Nephron (organoid): ENCODE measurements around the gene PTGES3L.

Experiments used
- H3K27ac Mint-ChIP-seq, 3 experiments: 2 replicates each; pipeline ENCODE4 v1.8.0; 2020; ENCODE audit warnings: mixed read lengths in 3 of 3, mild to moderate bottlenecking in 2 of 3, moderate library complexity in 1 of 3
- H3K27me3 Mint-ChIP-seq: 2 replicates; pipeline ENCODE4 v1.8.0; 2021; ENCODE audit warnings: low read depth, mild to moderate bottlenecking, moderate library complexity, mixed read lengths
- H3K36me3 Mint-ChIP-seq: 2 replicates; pipeline ENCODE4 v1.8.0; 2020; ENCODE audit warnings: low read depth, mixed read lengths
- H3K4me1 Mint-ChIP-seq: 2 replicates; pipeline ENCODE4 v1.8.0; 2020; ENCODE audit warnings: mixed read lengths
- H3K4me3 Mint-ChIP-seq, 3 experiments: 2 replicates each; pipeline ENCODE4 v1.8.0; 2020; ENCODE audit warnings: mild to moderate bottlenecking in 3 of 3, mixed read lengths in 3 of 3, moderate library complexity in 2 of 3
- H3K9me3 Mint-ChIP-seq: 2 replicates; pipeline ENCODE4 v1.8.0; 2020; ENCODE audit warnings: mixed read lengths
- TF ChIP-seq, protein P1 (sequence below), 3 experiments: fragments of 200-600 bp; sonication (generic); IDR thresholded peaks; one replicate each; pipeline ENCODE4 v1.5.0; 2021; ENCODE audit warnings: antibody characterized with exemption in 3 of 3; ENCODE audit not compliant: unreplicated experiment in 3 of 3

PTGES3L gene

DNA sequence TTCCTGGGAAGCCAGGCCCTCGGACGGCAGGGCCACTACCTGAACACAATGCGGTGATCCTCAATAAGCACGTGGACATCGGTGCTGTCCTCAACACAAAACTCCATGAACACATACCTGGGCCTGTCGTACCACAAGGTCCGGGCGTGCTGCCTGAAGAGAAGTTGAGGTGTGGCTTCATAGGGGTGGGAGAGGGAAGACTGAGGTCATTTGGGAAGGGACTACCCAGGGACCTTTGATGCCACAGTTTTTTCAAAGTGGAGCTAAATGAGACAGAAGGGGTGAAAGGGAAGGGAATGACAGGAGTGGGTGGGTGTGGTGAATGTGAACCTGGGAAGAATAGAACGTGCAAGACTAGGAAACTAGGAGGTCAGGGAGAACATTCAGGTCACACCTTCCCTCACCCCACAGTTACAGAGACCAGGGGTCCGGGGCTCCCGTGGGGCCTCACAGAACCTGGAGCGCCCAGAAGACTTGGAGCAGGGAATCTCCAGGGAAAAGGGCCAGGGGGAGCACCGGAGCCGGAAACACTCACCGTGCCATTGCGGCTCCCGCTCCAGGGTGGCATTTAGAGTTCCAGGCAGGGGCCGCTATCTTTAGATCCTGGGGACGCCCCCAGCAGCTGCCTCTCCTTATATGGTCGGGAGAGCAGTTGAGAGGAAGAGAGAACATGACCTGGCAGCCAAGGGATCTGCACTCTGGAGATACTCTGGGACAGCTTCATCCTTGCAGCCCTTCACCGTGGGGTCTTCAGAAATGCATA, at the start of gene PTGES3L:
Gene PTGES3L, minus strand, starts transcription at position 570 of the 763 bp plus-strand sequence. Its CDS starts 27 bp downstream, at position 543.
- H3K27ac Mint-ChIP-seq: peak within 1 kb of the TSS; percentile 78 to 89 (median 83)
- no peaks in the 10 kb centered on the region for H3K27me3 Mint-ChIP-seq
- H3K4me3 Mint-ChIP-seq: peak within 1 kb of the TSS; percentile 95 to 98 (median 97)
- no peaks in the 10 kb centered on the region for H3K9me3 Mint-ChIP-seq
- H3K4me1 Mint-ChIP-seq: peaks cover 25% of the 10 kb centered on the region
- TF ChIP-seq, protein P1, sequence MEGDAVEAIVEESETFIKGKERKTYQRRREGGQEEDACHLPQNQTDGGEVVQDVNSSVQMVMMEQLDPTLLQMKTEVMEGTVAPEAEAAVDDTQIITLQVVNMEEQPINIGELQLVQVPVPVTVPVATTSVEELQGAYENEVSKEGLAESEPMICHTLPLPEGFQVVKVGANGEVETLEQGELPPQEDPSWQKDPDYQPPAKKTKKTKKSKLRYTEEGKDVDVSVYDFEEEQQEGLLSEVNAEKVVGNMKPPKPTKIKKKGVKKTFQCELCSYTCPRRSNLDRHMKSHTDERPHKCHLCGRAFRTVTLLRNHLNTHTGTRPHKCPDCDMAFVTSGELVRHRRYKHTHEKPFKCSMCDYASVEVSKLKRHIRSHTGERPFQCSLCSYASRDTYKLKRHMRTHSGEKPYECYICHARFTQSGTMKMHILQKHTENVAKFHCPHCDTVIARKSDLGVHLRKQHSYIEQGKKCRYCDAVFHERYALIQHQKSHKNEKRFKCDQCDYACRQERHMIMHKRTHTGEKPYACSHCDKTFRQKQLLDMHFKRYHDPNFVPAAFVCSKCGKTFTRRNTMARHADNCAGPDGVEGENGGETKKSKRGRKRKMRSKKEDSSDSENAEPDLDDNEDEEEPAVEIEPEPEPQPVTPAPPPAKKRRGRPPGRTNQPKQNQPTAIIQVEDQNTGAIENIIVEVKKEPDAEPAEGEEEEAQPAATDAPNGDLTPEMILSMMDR (IDR thresholded peaks at IDR 0.05; ENCODE audit: unreplicated experiment in 3 of 3): no peak
- H3K36me3 Mint-ChIP-seq: peaks cover 8% of the 10 kb centered on the region

DNA sequence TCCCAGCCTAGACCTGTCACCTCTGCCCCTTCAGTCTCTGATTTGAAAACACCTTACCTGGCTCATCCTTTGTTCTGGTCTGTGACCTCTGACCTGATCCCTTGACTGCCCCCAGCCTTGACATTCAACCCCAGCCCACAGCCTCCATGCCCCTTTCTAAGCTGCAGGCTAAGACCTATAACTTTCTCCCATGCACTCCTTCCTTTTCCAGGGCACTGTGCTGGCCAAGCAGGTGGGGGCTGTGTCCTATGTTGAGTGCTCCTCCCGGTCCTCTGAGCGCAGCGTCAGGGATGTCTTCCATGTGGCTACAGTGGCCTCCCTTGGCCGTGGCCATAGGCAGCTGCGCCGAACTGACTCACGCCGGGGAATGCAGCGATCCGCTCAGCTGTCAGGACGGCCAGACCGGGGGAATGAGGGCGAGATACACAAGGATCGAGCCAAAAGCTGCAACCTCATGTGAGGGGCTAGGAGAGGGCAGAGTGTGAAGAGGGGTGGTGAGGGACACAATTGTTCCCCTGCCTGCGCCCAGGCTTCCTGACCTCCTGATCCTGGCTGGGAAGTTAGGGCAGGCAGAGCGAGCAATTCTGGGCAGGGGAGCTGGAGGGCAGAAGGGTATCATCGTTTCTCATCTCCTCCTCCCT, 48.5 kb upstream of the PTGES3L start:
- Mint-ChIP-seq H3K4me3 (peak overlapping the region in 1 of 3 experiments; percentile 21), H3K36me3 (no peaks in the 10 kb centered on the region), H3K4me1 (peaks cover 36% of the 10 kb centered on the region), H3K27ac (peak overlapping the region in 1 of 3 experiments; percentile 10), H3K27me3 (no peaks in the 10 kb centered on the region), H3K9me3 (no peaks in the 10 kb centered on the region)
- TF ChIP-seq, protein P1 (IDR thresholded peaks at IDR 0.05; ENCODE audit: unreplicated experiment in 3 of 3): no peak

DNA sequence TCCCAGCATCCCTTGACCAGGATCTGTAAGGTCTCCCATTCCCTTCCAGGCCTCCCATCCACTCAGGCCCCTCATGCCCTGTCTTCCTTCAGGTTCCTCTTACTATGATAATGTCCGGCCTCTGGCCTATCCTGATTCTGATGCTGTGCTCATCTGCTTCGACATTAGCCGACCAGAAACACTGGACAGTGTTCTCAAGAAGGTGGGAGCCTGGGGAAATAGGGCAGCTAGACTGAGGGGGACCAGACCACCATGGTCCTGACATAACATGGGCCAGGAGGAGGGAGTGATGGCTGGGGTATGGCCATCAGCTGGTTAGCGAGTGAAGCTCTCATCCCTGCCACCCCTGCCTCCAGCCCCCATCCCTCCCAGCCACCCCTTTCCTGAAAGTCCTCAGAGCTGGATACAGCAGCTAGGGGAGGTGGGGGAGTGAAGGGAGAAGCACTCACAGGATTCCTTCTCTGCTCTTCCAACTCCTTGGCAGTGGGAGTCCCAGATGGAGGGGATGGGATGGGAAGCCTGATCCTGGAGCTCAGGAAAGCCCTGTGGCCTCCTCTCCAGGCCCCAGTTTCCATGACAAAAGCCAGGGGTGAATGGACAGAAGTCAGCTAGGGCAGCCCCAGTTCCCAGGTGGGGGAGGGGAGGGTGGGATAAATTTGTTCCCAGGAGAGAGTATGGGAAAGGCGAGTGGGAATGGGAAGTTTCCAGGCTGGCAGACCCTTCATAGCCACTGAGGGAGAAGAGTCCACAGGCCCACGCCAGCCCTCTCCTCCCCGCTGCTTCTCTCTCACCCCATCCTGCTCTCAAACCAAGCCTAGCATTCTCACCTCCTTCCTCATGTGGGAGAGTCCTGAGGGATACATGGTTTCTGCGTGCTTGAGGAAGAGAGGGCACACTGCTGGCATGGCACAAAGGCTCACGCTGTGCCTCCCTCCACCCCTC, 47.5 kb upstream of the PTGES3L start:
- H3K4me1 Mint-ChIP-seq: peaks cover 36% of the 10 kb centered on the region
- TF ChIP-seq, protein P1 (IDR thresholded peaks at IDR 0.05; ENCODE audit: unreplicated experiment in 3 of 3): no peak

DNA sequence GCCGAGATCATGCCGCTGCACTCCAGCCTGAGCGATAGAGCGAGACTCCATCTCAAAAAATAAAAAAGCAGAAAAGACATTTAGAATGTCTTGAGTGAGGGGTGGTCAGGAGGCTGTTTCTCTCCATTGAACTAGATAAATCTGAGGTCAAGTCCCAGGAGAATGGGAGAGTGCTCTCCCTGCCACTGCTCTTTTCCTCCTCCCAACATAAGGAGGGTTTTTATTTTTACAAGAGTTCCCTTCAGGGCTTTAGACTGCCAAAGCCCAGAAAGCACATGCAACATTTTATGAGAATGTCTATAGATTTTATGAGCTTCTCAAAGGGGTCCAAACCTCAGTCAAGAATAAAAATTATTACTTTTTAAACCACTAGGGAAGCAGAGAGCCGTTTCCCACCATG, 46.7 kb upstream of the PTGES3L start:
- H3K27ac Mint-ChIP-seq: peak overlapping the region; percentile 59 to 79 (median 61)
- H3K36me3 Mint-ChIP-seq: no peaks in the 10 kb centered on the region

More for the DNA sequence above, 47.5 kb upstream of the PTGES3L start:
- H3K27me3 Mint-ChIP-seq: no peaks in the 10 kb centered on the region
- peak overlapping the region; percentile 58 to 76 (median 69) for H3K4me3 Mint-ChIP-seq
- no peaks in the 10 kb centered on the region for H3K36me3 Mint-ChIP-seq
- no peaks in the 10 kb centered on the region for H3K9me3 Mint-ChIP-seq
- H3K27ac Mint-ChIP-seq: peak overlapping the region; percentile 59 to 79 (median 61)

More for the DNA sequence above, 46.7 kb upstream of the PTGES3L start:
- Mint-ChIP-seq H3K4me3 (peak overlapping the region; percentile 76), H3K4me1 (peaks cover 36% of the 10 kb centered on the region), H3K27me3 (no peaks in the 10 kb centered on the region), H3K9me3 (no peaks in the 10 kb centered on the region)
- TF ChIP-seq, protein P1 (IDR thresholded peaks at IDR 0.05; ENCODE audit: unreplicated experiment in 3 of 3): no peak
